ENCODE measurements around the gene HAVCR1. TPM values are rescaled to one million over a fixed set of nuclear protein-coding genes. Genes with fewer than 3 reads are reported as not detected.

HAVCR1 gene
- total and polyA plus RNA-seq, 2 experiments from 2014 or later, result not detected

GRCh38 chr5:157050050-157050449 is 8.9 kb downstream of the HAVCR1 start:
- Histone ChIP-seq H3K4me2 (no peak overlapping the region), H3K4me3 (no peak overlapping the region), H3K36me3 (ENCODE audit: insufficient read depth) (no peaks in the 10 kb centered on the region), H4K20me1 (replicated peaks; ENCODE audit: insufficient read depth) (no peaks in the 10 kb centered on the region), H3K9me2 (ENCODE audit: insufficient read depth) (peaks cover 12% of the 10 kb centered on the region; the same call in 1 of the 2 replicates), H2AFZ (peak overlapping the region; percentile 6; the same call in 1 of the 2 replicates), H3K27me3 (ENCODE audit: insufficient read depth) (no peaks in the 10 kb centered on the region), H3F3A (replicated peaks; ENCODE audit: low read depth) (no peaks in the 10 kb centered on the region), H3K4me1 (ENCODE audit: insufficient read depth) (peaks cover 6% of the 10 kb centered on the region; the same call in 1 of the 2 replicates), H3K79me2 (replicated peaks; ENCODE audit: insufficient read depth) (no peaks in the 10 kb centered on the region), H3K27ac (ENCODE audit: low read depth) (no peak overlapping the region)
- H3K27me3 Mint-ChIP-seq (ENCODE audit: insufficient read depth, low read depth, poor library complexity), result peaks cover 4% of the 10 kb centered on the region
- DNase-seq (ENCODE audit: low spot score) (no peak), ATAC-seq (no peak)
- H3K4me1 Mint-ChIP-seq, result peaks cover 15% of the 10 kb centered on the region
- TF ChIP-seq CREB1 (CRISPR knock-in tag; IDR thresholded peaks at IDR 0.05; ENCODE audit: low read depth) (no peak), NANOG (IDR thresholded peaks at IDR 0.05; ENCODE audit: borderline replicate concordance) (no peak), EZH2 (IDR thresholded peaks at IDR 0.05; ENCODE audit: low read depth, unreplicated experiment) (no peak)
- TF ChIP-seq, protein P1, sequence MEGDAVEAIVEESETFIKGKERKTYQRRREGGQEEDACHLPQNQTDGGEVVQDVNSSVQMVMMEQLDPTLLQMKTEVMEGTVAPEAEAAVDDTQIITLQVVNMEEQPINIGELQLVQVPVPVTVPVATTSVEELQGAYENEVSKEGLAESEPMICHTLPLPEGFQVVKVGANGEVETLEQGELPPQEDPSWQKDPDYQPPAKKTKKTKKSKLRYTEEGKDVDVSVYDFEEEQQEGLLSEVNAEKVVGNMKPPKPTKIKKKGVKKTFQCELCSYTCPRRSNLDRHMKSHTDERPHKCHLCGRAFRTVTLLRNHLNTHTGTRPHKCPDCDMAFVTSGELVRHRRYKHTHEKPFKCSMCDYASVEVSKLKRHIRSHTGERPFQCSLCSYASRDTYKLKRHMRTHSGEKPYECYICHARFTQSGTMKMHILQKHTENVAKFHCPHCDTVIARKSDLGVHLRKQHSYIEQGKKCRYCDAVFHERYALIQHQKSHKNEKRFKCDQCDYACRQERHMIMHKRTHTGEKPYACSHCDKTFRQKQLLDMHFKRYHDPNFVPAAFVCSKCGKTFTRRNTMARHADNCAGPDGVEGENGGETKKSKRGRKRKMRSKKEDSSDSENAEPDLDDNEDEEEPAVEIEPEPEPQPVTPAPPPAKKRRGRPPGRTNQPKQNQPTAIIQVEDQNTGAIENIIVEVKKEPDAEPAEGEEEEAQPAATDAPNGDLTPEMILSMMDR (conservative IDR thresholded peaks at IDR 0.05; ENCODE audit: low read depth in 2 of 2), result no peak
- H3K36me3 Mint-ChIP-seq (ENCODE audit: low read depth), result 0 out of 3 replicates have a peak, but pooled peaks cover 4% of the 10 kb centered on the region
- H3K9me3 Mint-ChIP-seq, result no peaks in the 10 kb centered on the region
- H3K4me3 Mint-ChIP-seq, result no peak overlapping the region
- H3K27ac Mint-ChIP-seq, result peak overlapping the region; percentile 23; the same call in 1 of the 2 replicates

GRCh38 chr5:157049605-157050004 is 9.3 kb downstream of the HAVCR1 start:
- Mint-ChIP-seq H3K27me3 (ENCODE audit: insufficient read depth, low read depth, poor library complexity) (peaks cover 4% of the 10 kb centered on the region), H3K9me3 (no peaks in the 10 kb centered on the region), H3K4me3 (no peak overlapping the region), H3K27ac (peak overlapping the region; percentile 23; the same call in 1 of the 2 replicates), H3K4me1 (peaks cover 15% of the 10 kb centered on the region), H3K36me3 (ENCODE audit: low read depth) (0 out of 3 replicates have a peak, but pooled peaks cover 4% of the 10 kb centered on the region)
- ATAC-seq (no peak; the same call in 2 of the 3 replicates), DNase-seq (ENCODE audit: low spot score) (peak; percentile 54)
- H3K9me2 ChIP-seq (ENCODE audit: insufficient read depth), result peaks cover 12% of the 10 kb centered on the region; the same call in 1 of the 2 replicates
- H3F3A ChIP-seq (replicated peaks; ENCODE audit: low read depth), result no peaks in the 10 kb centered on the region
- no peak overlapping the region for H3K4me3 ChIP-seq
- H2AFZ ChIP-seq, result no peak overlapping the region
- no peaks in the 10 kb centered on the region for H3K27me3 ChIP-seq (ENCODE audit: insufficient read depth)
- H3K4me2 ChIP-seq, result no peak overlapping the region
- no peaks in the 10 kb centered on the region for H3K36me3 ChIP-seq (ENCODE audit: insufficient read depth)
- H3K79me2 ChIP-seq (replicated peaks; ENCODE audit: insufficient read depth), result no peaks in the 10 kb centered on the region
- H3K4me1 ChIP-seq (ENCODE audit: insufficient read depth), result peaks cover 6% of the 10 kb centered on the region; the same call in 1 of the 2 replicates
- no peak overlapping the region for H3K27ac ChIP-seq (ENCODE audit: low read depth)
- H4K20me1 ChIP-seq (replicated peaks; ENCODE audit: insufficient read depth), result no peaks in the 10 kb centered on the region
- TF ChIP-seq NANOG (IDR thresholded peaks at IDR 0.05; ENCODE audit: borderline replicate concordance), result no peak
- TF ChIP-seq ZNF331 (CRISPR knock-in tag; IDR thresholded peaks at IDR 0.05; ENCODE audit: low read depth), result no peak
- TF ChIP-seq CREB1 (CRISPR knock-in tag; IDR thresholded peaks at IDR 0.05; ENCODE audit: low read depth), result no peak
- no peak for TF ChIP-seq EZH2 (IDR thresholded peaks at IDR 0.05; ENCODE audit: low read depth, unreplicated experiment)
- TF ChIP-seq ZNF114 (CRISPR knock-in tag; IDR thresholded peaks at IDR 0.05), result no peak
- TF ChIP-seq REST (IDR thresholded peaks at IDR 0.05; ENCODE audit: unreplicated experiment), result no peak
- TF ChIP-seq ZNF462 (CRISPR knock-in tag; IDR thresholded peaks at IDR 0.05), result no peak
- no peak for TF ChIP-seq EZH2phosphoT487 (IDR thresholded peaks at IDR 0.05; ENCODE audit: unreplicated experiment)
- no peak for TF ChIP-seq JUNB (IDR thresholded peaks at IDR 0.05; ENCODE audit: unreplicated experiment)
